Sigmoid colon (tissue), 3 donors: ENCODE measurements around the gene TMPRSS4.

Source experiments
- POLR2A ChIP-seq, 2 donors: fragments of 450-650 bp; IDR thresholded peaks; one replicate each; pipeline ENCODE4 v1.6.1; 2016; ENCODE audit warnings: antibody characterized with exemption in 2 of 2, mild to moderate bottlenecking in 2 of 2, moderate library complexity in 2 of 2
- TF ChIP-seq, protein P1 (sequence below), 4 experiments: fragments of 450-650 bp in 3 of 4; fragments of 200-600 bp in 1 of 4; IDR thresholded peaks; one replicate each; pipeline ENCODE4 v1.5.1; 2016 to 2019; ENCODE audit warnings: antibody characterized with exemption in 4 of 4, mild to moderate bottlenecking in 3 of 4, moderate library complexity in 2 of 4

DNA sequence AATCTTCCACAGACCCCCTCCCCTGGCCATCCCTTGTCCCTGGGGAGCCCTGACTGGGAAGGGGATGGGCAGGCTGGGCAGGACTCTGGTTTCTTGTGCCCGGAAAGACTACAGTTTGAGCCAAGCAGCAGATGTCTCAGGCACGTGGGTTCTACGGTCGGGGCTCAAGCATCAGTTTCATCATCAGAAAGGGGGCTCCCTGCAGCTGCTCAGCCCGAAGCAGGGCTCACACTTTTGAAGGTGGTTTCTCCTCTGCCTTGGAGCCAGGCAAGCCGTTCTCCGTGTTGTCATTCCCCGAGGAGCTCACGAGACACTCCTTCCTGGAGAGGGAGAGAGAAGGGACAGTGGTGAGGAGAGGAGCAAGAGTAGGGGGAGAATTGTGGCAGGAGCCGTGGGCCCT is 59.9 kb downstream of the TMPRSS4 start:
- TF ChIP-seq, protein P1, sequence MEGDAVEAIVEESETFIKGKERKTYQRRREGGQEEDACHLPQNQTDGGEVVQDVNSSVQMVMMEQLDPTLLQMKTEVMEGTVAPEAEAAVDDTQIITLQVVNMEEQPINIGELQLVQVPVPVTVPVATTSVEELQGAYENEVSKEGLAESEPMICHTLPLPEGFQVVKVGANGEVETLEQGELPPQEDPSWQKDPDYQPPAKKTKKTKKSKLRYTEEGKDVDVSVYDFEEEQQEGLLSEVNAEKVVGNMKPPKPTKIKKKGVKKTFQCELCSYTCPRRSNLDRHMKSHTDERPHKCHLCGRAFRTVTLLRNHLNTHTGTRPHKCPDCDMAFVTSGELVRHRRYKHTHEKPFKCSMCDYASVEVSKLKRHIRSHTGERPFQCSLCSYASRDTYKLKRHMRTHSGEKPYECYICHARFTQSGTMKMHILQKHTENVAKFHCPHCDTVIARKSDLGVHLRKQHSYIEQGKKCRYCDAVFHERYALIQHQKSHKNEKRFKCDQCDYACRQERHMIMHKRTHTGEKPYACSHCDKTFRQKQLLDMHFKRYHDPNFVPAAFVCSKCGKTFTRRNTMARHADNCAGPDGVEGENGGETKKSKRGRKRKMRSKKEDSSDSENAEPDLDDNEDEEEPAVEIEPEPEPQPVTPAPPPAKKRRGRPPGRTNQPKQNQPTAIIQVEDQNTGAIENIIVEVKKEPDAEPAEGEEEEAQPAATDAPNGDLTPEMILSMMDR (IDR thresholded peaks at IDR 0.05): no peak
- no peak for TF ChIP-seq POLR2A (IDR thresholded peaks at IDR 0.05)
